GM18498 (cell line): ENCODE data around the gene ESYT1.
A peak's percentile ranks its signal among the peaks of the same experiment; 100 is the strongest.

Experiments used
- ATAC-seq: cut with Tn5 transposase; IDR thresholded peaks from one replicate; pipeline ENCODE4 v1.9.1; 2021; ENCODE audit warnings: mild to moderate bottlenecking, moderate library complexity; ENCODE audit not compliant: unreplicated experiment

ESYT1 gene

GRCh38 chr12:56127888-56128669 is at the start of gene ESYT1:
ESYT1 (plus strand) TSS chr12:56128267; CDS start chr12:56128320, 53 bp downstream.
- peak; percentile 91 for ATAC-seq

- ATAC-seq = no peak
Observed at GRCh38 chr12:56078427-56078826, 49.6 kb upstream of the ESYT1 start.

- ATAC-seq = peak; percentile 72
Observed at GRCh38 chr12:56078931-56079722, 48.9 kb upstream of the ESYT1 start.

GRCh38 chr12:56079723-56080555 is 48.1 kb upstream of the ESYT1 start, which contains the start of gene ERBB3:
ERBB3 (plus strand) TSS chr12:56080165; CDS start chr12:56080301, 136 bp downstream.
- ATAC-seq = peak; percentile 43

GRCh38 chr12:56080556-56081138 is 47.4 kb upstream of the ESYT1 start:
- no peak for ATAC-seq

- no peak for ATAC-seq
Observed at GRCh38 chr12:56081393-56082347, 46.4 kb upstream of the ESYT1 start.

GRCh38 chr12:56082382-56082781 is 45.7 kb upstream of the ESYT1 start:
- ATAC-seq = no peak

- no peak for ATAC-seq
Observed at GRCh38 chr12:56082967-56083366, 45.1 kb upstream of the ESYT1 start.

GRCh38 chr12:56084958-56085543 is 43.0 kb upstream of the ESYT1 start:
- no peak for ATAC-seq

GRCh38 chr12:56086096-56086495 is 42.0 kb upstream of the ESYT1 start:
- ATAC-seq = no peak

- no peak for ATAC-seq
Observed at GRCh38 chr12:56086608-56087007, 41.5 kb upstream of the ESYT1 start.

- no peak for ATAC-seq
Observed at GRCh38 chr12:56087220-56087619, 40.8 kb upstream of the ESYT1 start.

GRCh38 chr12:56097738-56098137 is 30.3 kb upstream of the ESYT1 start:
- ATAC-seq = no peak

- no peak for ATAC-seq
Observed at GRCh38 chr12:56098592-56098991, 29.5 kb upstream of the ESYT1 start.

GRCh38 chr12:56099787-56100186 is 28.3 kb upstream of the ESYT1 start:
- no peak for ATAC-seq

- no peak for ATAC-seq
Observed at GRCh38 chr12:56101045-56101444, 27.0 kb upstream of the ESYT1 start.

GRCh38 chr12:56102683-56103065 is 25.4 kb upstream of the ESYT1 start:
- no peak for ATAC-seq

GRCh38 chr12:56103066-56103711 is 24.9 kb upstream of the ESYT1 start:
- ATAC-seq = no peak

GRCh38 chr12:56103823-56104108 is 24.3 kb upstream of the ESYT1 start:
- no peak for ATAC-seq
